Measurements from ENCODE around the gene CA6.
"Not testable (repeated sequence)": the region's sequence is repeated elsewhere in the genome, so short reads cannot be mapped to it uniquely, and the experiment has no call there.

The CA6 gene

GRCh38 chr1:8945568-8945967, at the start of gene CA6:
CA6 (plus strand) TSS chr1:8945868; CDS start chr1:8945887, 19 bp downstream.
- no peak for DNase-seq

- DNase-seq = not testable (repeated sequence)
Observed at GRCh38 chr1:8896775-8897174, 48.9 kb upstream of the CA6 start.

GRCh38 chr1:8897505-8897904, 48.2 kb upstream of the CA6 start:
- not testable (repeated sequence) for DNase-seq

DNA sequence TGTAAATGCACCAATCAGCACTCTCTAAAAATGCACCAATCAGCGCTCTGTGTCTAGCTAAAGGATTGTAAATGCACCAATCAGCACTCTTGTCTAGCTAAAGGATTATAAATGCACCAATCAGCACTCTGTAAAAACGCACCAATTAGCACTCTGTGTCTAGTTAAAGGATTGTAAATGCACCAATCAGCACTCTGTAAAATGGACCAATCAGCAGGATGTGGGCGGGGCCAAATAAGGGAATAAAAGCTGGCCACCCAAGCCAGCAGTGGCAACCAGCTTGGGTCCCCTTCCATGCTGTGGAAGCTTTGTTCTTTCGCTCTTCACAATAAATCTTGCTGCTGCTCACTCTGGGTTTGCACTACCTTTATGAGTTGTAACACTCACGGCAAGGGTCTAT, 47.2 kb upstream of the CA6 start:
- DNase-seq = not testable (repeated sequence)

DNA sequence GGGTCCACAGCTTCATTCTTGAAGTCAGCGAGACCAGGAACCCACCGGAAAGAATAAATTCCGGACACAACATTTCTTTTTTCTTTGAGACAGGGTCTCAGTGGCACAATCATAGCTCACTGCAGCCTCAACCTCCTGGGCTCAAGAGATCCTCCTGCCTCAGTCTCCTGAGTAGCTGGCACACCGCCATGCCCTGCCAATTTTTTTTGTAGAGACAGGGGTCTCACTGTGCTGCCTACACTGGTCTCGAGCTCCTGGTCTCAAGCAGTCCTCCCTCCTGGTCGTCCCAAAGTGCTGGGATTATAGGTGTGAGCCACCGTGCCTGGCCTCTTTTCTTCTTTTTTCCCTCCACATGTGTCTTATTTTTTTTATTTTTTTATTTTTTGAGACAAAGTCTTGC, 46.6 kb upstream of the CA6 start:
- no peak for DNase-seq

GRCh38 chr1:8900684-8901083, 45.0 kb upstream of the CA6 start:
- DNase-seq = not testable (repeated sequence)

- DNase-seq = no peak
Observed at GRCh38 chr1:8902765-8903164, 42.9 kb upstream of the CA6 start.

GRCh38 chr1:8903410-8903809, 42.3 kb upstream of the CA6 start:
- DNase-seq = no peak

- DNase-seq = no peak
Observed at GRCh38 chr1:8903908-8904650, 41.6 kb upstream of the CA6 start.

DNA sequence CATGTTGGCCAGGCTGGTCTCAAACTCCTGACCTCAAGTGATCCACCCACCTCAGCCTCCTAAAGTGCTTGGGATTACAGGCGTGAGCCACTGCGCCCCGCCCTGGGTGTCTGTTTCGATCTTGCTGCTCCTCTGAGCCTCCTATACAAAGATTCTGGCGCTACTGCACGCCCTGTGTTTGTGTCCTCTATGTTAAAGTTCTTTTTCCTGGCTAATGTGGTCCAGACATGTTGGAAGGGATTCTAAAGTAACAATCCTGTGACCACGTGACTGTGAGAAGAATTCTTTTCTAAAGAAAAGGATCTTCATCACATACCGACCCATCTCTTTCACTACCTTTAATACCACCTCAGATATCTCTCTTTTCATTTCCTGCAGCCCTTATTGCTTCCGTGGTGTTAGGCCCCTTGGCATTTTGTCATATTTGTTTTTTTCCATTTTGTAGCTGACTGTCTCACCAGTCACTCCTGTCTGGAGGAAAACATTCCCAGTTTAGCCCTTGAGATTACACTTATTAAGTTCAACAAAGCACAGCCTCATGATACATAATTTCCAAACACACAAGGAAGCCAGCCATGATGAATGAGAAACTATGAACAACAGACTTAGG, 40.0 kb upstream of the CA6 start:
- no peak for DNase-seq

DNA sequence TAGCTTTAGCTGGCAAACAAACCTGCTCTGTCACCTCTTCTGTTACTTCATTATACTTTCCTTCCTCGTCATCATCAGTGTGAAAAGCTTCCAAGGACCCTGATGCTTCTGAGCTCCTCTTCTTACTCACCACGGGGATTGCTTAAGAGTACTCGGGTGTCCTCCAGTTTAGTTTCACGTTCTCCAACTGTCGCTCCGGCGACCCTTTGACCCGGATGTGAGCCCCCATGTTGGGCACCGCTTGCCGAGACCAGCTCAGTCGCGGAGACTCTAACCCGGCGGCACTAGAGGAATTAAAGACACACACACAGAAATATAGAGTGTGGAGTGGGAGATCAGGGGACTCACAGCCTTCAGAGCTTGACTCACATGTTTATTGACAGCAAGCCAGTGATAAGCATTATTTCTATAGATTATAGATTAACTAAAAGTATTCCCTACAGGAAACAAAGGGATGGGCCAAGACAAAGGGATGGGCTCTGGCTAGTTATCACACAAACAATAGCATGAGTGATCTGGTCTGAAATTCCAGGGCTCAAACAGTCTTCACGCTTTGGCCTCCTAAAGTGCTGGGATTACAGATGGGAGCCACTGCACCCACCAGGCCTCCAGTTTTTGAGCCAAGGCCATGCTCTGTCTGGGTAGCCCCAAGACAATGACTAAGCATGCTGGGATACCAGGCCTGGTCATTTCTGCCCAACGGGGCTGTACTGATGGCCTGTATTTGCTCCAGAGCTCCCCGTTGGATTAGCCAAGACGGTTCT, 37.1 kb upstream of the CA6 start:
- no peak for DNase-seq

GRCh38 chr1:8910331-8910730, 35.3 kb upstream of the CA6 start:
- DNase-seq = no peak

GRCh38 chr1:8910914-8911313, 34.8 kb upstream of the CA6 start:
- DNase-seq = no peak

DNA sequence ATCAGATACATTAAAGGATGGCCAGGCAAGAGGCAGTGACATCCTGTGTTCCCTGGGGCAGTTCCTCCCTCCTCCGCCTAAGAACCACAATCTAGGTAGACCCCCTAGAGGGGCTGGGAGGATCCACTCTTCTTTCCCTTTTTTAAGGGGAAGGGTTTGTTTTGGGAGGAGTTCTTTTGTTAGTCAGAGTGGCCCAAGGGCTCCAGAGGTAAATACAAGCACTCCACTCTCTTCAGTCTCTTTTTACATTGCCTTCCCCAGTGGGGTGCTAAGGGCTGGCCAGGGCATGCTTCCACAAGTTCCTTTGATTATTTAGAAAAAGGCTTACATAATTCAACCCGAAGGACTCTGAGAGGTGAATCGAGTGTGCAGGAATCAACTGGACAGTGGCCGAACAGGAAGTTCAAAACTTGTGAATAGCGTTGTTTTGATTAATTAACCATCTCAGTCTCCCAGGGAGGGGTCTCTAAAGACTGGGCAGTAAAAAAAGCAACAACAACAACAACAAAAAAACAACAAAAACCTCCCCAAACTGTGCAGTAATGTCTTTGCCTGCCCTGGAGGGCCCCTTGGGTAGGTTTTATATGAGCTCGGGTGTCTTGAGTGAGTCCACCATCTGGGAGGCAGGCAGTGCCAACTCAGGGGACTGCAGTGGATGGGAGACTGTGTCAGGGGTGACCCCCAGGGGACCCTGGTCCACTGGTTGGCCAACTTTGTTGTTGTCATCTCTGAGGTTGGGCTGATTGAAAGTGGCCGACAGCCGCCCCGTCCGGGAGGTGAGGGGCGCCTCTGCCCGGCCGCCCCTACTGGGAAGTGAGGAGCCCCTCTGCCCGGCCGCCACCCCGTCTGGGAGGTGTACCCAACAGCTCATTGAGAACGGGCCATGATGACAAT, 34.0 kb upstream of the CA6 start:
- DNase-seq = no peak

GRCh38 chr1:8913457-8913856, 32.2 kb upstream of the CA6 start:
- no peak for DNase-seq

DNA sequence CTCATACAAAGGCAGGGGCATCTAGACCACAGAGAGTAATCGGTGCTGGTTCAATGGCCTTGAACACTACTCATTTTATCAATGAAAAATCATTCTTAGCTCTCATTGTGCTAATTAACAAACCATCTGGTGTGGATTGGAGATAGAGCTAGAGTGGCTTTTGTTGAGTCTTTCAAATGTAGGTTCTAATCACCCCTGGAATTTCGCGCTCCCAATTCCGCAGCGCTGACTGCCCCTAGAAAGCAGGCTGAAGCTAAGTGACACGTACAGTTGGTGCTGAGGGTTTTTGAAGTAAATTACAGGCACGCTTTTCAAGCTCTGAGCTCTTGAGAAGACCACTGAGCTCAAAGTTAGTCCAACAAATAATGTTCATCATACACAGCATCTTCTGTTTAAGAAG, 31.2 kb upstream of the CA6 start:
- DNase-seq = no peak

- no peak for DNase-seq
Observed at GRCh38 chr1:8915446-8915845, 30.2 kb upstream of the CA6 start.

DNA sequence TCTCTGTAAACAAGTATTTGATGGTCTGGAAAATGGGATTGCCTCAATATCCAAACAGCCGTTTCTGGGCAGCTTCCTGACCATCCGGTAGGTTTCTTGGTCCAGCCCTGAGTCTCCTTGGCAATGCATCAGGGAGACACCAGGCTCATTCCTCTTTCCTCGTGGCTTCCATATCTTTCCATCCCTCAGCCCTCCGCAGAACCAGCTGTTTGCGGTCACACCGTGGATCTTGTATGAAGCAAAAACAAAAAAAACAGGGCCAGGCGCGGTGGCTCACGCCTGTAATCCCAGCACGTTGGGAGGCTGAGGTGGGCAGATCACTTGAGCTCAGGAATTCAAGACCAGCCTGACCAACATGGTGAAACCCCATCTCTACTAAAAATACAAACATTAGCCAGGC, 28.1 kb upstream of the CA6 start:
- not testable (repeated sequence) for DNase-seq

DNA sequence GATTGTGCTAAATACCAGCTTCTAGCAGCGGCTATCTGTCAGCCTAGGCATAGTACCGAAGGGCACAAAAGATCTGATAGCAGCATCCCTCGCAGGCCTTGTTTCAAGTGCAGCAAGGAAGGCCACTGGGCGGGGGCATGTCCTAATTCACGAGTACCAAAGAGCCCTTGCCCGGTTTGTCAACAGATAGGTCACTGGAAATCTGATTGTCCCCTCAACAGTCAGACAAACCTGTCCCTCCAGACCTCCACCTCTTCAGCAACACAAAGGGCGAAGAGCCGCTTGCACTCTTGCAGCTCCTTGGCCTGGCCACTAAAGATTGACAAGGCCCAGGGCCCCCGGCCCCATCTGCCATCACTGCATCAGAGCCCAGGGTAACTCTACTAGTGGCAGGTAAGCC, 22.7 kb upstream of the CA6 start:
- DNase-seq = no peak

DNA sequence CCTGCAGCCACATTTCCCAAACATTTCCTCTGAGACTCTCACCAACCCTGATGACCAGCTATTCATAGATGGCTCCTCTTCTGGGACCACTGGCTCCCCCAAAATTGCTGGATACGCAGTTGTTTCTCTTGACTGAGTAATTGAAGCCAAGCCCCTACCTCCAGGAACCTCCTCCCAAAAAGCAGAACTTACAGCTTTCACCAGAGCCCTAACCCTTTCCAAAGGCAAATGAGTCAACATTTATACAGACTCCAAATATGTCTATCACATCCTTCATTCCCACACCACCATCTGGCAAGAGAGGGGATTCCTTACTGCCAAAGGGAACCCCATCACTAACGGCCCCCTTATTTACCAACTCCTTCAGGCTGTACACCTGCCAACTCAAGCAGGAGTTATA, 20.3 kb upstream of the CA6 start:
- DNase-seq = no peak

- no peak for DNase-seq
Observed at GRCh38 chr1:8925960-8926359, 19.7 kb upstream of the CA6 start.

DNA sequence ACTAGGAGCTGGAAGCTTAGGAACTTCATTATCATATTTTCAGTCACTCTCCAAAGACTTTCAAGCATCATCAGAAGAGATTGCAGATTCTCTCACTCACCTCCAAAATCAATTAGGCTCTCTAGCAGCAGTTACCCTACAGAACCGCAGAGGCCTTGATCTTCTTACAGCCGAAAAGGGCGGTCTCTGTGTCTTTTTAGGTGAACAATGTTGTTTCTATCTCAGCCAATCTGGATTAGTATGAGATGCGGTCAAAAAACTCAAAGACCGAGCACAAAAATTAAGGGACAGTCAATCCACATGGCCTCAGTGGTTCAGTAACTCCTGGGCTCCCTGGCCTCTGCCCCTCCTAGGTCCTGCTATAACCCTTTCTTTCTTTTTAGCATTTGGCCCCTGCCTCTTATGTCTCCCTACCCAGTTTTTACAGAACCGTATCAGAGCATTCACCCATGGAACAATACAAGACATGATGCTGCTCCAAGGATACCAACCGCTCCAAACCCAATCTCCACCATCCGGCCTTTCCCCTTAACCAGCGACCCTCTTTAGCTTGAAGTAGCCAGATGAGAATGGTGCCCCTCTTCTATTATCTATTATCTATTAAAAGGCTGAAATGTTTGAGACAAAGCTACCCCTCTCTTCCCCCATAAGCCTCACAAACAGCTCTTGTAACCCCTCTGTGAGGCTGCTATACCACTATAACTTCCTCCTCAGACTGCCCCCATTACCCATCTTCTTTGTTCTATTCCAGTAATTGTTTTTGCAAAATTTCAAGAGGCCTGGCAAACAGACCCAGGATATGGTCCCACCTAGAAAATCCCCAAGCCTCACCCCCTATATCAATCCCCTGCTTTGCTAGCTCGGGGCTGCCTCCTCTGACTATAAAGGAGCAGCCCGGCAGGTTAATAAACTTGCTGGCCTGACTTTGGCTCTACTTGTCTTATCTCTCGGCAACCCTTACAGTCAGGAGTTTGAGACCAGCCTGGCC, 18.7 kb upstream of the CA6 start:
- no peak for DNase-seq

Measured in NCI-H1092 treated with DMSO at 0.1 percent for 48 hours (cell line).